SU-DHL-6 (cell line): ENCODE results near the gene TMEM258.

Experiments
- H2AFZ ChIP-seq: fragments of 200-600 bp; sonication (generic); 2 replicates; pipeline ENCODE4 v1.6.1; 2014; ENCODE audit warnings: low read depth, mild to moderate bottlenecking, moderate library complexity, mixed read lengths, antibody characterized with exemption, low read length; ENCODE audit not compliant: severe bottlenecking
- H3F3A ChIP-seq: fragments of 200-600 bp; shearing (Covaris generic); 2 replicates; pipeline ENCODE4 v1.6.0; 2016; ENCODE audit warnings: antibody characterized with exemption, mild to moderate bottlenecking; ENCODE audit not compliant: insufficient read depth
- H3K27ac ChIP-seq: fragments of 200-600 bp; sonication (generic); 2 replicates; pipeline ENCODE4 v1.5.1; 2016; ENCODE audit warnings: low read depth, mild to moderate bottlenecking, low read length, moderate library complexity, mixed read lengths
- H3K27me3 ChIP-seq: fragments of 200-600 bp; sonication (generic), shearing (Covaris generic); 2 replicates; pipeline ENCODE4 v1.6.0; 2014; ENCODE audit warnings: mild to moderate bottlenecking, low read length
- H3K36me3 ChIP-seq: fragments of 200-600 bp; sonication (generic); 2 replicates; pipeline ENCODE4 v1.6.1; 2014; ENCODE audit warnings: mild to moderate bottlenecking, low read length, mixed read lengths
- H3K4me2 ChIP-seq: fragments of 300-600, 200-600 bp; shearing (Covaris generic), sonication (generic); 2 replicates; pipeline ENCODE4 v1.6.0; 2014; ENCODE audit warnings: low read length, low read depth, mild to moderate bottlenecking; ENCODE audit not compliant: poor library complexity, severe bottlenecking
- H3K4me3 ChIP-seq: fragments of 200-600 bp; sonication (generic); 2 replicates; pipeline ENCODE4 v1.5.1; 2014; ENCODE audit warnings: antibody characterized with exemption, low read length, mild to moderate bottlenecking, mixed read lengths; ENCODE audit not compliant: insufficient read depth, poor library complexity, severe bottlenecking
- H3K79me2 ChIP-seq: fragments of 200-600 bp; sonication (generic); 2 replicates; pipeline ENCODE4 v1.6.1; 2014; ENCODE audit warnings: mild to moderate bottlenecking, low read length, moderate library complexity; ENCODE audit not compliant: insufficient read depth
- H3K9ac ChIP-seq: fragments of 200-600 bp; sonication (generic); 2 replicates; pipeline ENCODE4 v1.7.0; 2014; ENCODE audit warnings: mild to moderate bottlenecking, low read length
- H3K9me2 ChIP-seq: fragments of 200-600 bp; sonication (generic); replicated peaks from 2 replicates; pipeline ENCODE4 v1.6.1; 2014; ENCODE audit warnings: low read length; ENCODE audit not compliant: insufficient read depth
- H3K9me3 ChIP-seq: fragments of 200-600 bp; sonication (generic); 2 replicates; pipeline ENCODE4 v1.6.1; 2014; ENCODE audit warnings: low read length, mixed read lengths; ENCODE audit not compliant: insufficient read depth
- H4K20me1 ChIP-seq: fragments of 200-600 bp; sonication (generic); 2 replicates; pipeline ENCODE4 v1.6.1; 2014; ENCODE audit warnings: low read depth, mild to moderate bottlenecking, antibody characterized with exemption, low read length, moderate library complexity, mixed read lengths
- EZH2phosphoT487 ChIP-seq: fragments of 200-600 bp; sonication (generic), shearing (Covaris generic); conservative IDR thresholded peaks from 2 replicates; pipeline ENCODE4 v1.6.1; 2018; ENCODE audit warnings: mild to moderate bottlenecking, antibody characterized with exemption, low read length, moderate library complexity, mixed read lengths
- TF ChIP-seq, protein P1 (sequence below): fragments of 200-600 bp; sonication (generic); IDR thresholded peaks from one replicate; pipeline ENCODE4 v1.5.1; 2017; ENCODE audit warnings: antibody characterized with exemption, mild to moderate bottlenecking, low read length, moderate library complexity; ENCODE audit not compliant: insufficient read depth, poor library complexity, severe bottlenecking

Gene TMEM258

DNA sequence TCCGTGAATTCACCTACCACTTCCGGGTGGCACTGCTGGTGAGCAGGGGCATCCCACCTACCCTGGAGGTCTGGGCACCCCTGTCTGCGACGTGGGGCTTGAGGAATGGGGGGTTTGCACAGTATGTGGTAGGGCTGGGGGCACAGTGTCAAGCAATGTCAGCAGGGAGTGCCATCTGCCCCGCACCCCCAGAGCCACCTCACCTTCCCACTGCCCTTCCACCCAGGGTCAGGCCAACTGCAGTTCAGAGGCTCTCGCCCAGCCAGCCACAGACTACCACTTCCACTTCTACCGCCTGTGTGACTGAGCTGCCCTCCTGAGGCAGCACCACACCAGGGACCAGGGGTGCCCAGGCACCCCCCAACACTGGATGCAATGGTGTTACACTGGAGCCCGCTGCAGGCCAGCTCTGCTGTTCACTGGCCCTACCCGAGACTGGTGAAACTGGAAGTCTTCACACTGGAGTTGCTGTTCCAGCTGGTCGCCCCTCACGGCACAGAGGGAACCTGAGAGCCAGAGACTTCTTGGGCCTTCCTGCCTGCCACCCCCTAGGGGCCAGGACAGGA, 6.5 kb downstream of the TMEM258 start:
- no peaks in the 10 kb centered on the region for H3K36me3 ChIP-seq

GRCh38 chr11:61784506-61784805, 7.9 kb downstream of the TMEM258 start:
- Histone ChIP-seq H3K9me3 (no peaks in the 10 kb centered on the region), H3K4me3 (no peak overlapping the region), H3K9me2 (no peaks in the 10 kb centered on the region), H3K36me3 (no peaks in the 10 kb centered on the region), H3K9ac (no peak overlapping the region), H2AFZ (no peak overlapping the region), H3K4me2 (no peak overlapping the region), H3F3A (no peaks in the 10 kb centered on the region), H3K79me2 (no peaks in the 10 kb centered on the region), H3K27ac (no peak overlapping the region), H3K27me3 (no peaks in the 10 kb centered on the region), H4K20me1 (no peaks in the 10 kb centered on the region)
- TF ChIP-seq, protein P1, sequence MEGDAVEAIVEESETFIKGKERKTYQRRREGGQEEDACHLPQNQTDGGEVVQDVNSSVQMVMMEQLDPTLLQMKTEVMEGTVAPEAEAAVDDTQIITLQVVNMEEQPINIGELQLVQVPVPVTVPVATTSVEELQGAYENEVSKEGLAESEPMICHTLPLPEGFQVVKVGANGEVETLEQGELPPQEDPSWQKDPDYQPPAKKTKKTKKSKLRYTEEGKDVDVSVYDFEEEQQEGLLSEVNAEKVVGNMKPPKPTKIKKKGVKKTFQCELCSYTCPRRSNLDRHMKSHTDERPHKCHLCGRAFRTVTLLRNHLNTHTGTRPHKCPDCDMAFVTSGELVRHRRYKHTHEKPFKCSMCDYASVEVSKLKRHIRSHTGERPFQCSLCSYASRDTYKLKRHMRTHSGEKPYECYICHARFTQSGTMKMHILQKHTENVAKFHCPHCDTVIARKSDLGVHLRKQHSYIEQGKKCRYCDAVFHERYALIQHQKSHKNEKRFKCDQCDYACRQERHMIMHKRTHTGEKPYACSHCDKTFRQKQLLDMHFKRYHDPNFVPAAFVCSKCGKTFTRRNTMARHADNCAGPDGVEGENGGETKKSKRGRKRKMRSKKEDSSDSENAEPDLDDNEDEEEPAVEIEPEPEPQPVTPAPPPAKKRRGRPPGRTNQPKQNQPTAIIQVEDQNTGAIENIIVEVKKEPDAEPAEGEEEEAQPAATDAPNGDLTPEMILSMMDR = no peak
- no peak for TF ChIP-seq EZH2phosphoT487

More for the DNA sequence above, 6.5 kb downstream of the TMEM258 start:
- no peak for TF ChIP-seq EZH2phosphoT487
- TF ChIP-seq, protein P1 = no peak
- Histone ChIP-seq H2AFZ (no peak overlapping the region), H4K20me1 (no peaks in the 10 kb centered on the region), H3F3A (no peaks in the 10 kb centered on the region), H3K4me3 (no peak overlapping the region), H3K9ac (no peak overlapping the region), H3K9me3 (no peaks in the 10 kb centered on the region), H3K27ac (no peak overlapping the region), H3K9me2 (no peaks in the 10 kb centered on the region), H3K4me2 (no peak overlapping the region), H3K79me2 (0 out of 2 replicates have a peak, but pooled peaks cover 7% of the 10 kb centered on the region), H3K27me3 (no peaks in the 10 kb centered on the region)

DNA sequence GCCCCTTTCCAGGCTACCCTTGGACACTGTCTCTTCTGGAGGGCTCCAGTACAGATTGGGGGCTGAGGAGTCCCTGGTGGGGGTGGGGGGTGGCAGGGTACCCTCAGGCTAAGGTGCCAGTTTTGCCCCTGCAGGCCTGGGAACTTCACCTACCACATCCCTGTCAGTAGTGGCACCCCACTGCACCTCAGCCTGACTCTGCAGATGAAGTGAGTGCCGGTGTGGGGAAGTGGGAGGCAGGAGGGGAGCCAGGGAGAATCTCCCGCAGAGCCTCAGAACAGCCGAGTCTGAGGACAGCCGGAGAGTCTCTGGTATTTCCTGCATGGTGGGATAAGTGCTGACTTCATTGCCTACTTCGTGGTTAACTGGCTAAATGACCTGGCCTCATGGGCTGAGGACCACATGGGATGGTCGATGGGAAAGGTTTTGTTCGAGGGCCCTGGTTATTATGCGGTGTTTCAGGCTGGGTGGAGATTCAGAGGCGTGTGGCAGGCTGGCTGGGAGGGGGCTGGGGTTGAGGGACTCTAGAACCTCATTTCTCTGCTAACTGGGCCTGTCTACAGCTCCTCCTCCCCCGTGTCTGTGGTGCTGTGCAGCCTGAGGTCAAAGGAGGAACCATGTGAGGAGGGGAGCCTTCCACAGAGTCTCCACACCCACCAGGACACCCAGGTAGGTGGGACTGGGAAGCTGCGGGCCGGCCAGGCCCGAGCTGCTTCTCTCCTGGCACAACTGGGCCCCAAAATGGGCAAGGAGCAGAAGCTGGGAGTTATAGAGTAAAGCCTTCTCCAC, 8.5 kb downstream of the TMEM258 start:
- Histone ChIP-seq H3F3A (no peaks in the 10 kb centered on the region), H2AFZ (no peak overlapping the region), H4K20me1 (no peaks in the 10 kb centered on the region), H3K36me3 (no peaks in the 10 kb centered on the region), H3K27ac (no peak overlapping the region), H3K27me3 (no peaks in the 10 kb centered on the region), H3K9ac (no peak overlapping the region), H3K9me3 (no peaks in the 10 kb centered on the region), H3K9me2 (no peaks in the 10 kb centered on the region), H3K79me2 (no peaks in the 10 kb centered on the region), H3K4me3 (no peak overlapping the region), H3K4me2 (no peak overlapping the region)
- TF ChIP-seq EZH2phosphoT487 = no peak
- TF ChIP-seq, protein P1 = no peak
